D341Med (cell line): ENCODE measurements around the gene ANHX.
A peak's percentile ranks its signal among the peaks of the same experiment; 100 is the strongest.
"Not testable (repeated sequence)": the region's sequence is repeated elsewhere in the genome, so short reads cannot be mapped to it uniquely, and the experiment has no call there.

Experiments
- DNase-seq: peaks from one replicate; pipeline ENCODE4 v3.0.0; 2012; ENCODE audit warnings: low spot score

The ANHX gene

GRCh38 chr12:133235401-133236112 lies at the start of gene ANHX:
TSS of gene ANHX (minus strand) at chr12:133235877. CDS start at chr12:133234356, 1,521 bp downstream.
- DNase-seq: peak; percentile 36

GRCh38 chr12:133264668-133265067 lies 29.0 kb upstream of the ANHX start:
- peak; percentile 17 for DNase-seq

GRCh38 chr12:133264173-133264572 lies 28.5 kb upstream of the ANHX start:
- DNase-seq: peak; percentile 4

DNA sequence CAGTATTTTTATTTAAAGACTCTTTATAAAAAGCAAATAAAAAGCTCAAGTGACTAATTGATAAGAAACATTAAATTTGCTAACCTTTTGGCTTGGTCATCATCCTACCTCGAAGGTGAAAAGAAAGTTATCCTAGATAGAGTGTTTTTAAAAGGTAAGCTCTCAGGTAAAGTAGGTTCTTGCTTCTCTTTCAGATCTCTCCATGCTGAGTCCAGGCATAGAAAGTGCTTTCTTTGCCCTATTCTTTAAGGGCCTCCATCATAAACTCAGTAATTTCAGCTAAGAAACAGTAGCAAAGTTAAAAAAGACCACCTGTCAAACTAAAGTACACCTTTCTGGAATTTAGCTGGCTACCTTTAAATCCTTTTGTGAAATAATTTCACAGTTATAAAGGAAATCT lies 20.6 kb upstream of the ANHX start:
- DNase-seq: no peak

GRCh38 chr12:133255833-133256232 lies 20.2 kb upstream of the ANHX start:
- not testable (repeated sequence) for DNase-seq

DNA sequence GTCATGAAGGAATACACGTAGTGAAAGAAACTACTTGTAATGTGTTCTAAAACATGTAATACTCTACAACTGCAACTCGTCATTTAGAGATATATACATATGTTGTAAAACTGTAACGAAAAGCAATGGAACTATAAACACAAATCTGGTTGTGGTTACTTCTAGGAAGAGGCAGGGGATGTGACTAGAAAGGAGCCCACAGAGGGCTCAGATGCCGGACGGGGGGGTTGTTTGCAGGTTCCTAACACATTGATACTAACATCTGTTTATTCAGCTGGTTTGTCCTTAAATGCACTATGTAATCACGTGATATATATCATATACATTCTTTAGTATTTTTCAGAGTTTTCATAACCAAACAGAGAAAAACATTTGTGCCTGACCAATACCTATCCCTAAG lies 16.1 kb upstream of the ANHX start:
- DNase-seq: no peak

GRCh38 chr12:133236556-133236955 lies 879 bp upstream of the ANHX start:
- DNase-seq: no peak

DNA sequence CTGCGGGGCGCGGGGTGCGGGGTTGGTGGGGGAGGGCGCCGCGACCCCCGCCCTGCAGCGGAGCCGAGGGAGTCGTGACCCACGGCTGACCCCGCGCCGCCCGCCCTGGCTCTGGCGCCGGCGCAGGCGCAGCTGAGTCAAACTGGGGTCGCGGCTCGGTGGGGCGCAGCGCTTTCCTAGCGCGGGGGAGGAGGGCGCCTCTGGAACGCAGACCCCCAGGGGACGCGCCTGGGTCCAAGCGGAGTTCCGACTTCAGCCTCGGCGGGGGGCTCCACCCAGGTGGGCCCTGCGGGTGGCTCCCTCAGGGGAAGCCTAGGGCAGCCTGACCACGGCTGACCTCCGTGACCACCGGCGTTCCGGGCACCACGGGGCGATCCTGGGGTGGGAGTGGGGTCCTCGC lies 467 bp upstream of the ANHX start:
- DNase-seq: no peak

- DNase-seq: peak; percentile 26
Measured at GRCh38 chr12:133234971-133235370, 706 bp downstream of the ANHX start.

GRCh38 chr12:133233993-133234564 lies 1.6 kb downstream of the ANHX start:
- peak; percentile 20 for DNase-seq

DNA sequence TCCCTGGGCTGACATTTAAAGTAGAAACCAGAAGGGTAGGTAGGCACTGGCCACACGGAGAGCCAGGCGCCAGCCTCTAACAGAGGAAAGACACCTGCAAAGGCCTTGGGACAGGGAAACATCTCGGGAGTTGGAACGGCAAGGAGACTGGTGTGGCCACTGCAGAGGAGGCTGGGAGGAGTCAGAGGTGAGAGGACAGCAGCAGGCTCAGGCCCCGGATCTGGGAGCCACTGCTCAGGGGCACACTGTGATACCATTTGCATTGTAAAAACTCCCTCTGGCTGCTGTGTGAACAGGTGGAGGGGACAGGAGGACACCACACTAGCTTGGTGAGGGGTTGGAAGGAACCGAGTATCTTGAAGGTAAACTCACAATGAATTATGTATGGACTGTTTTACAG lies 2.7 kb downstream of the ANHX start:
- DNase-seq: peak; percentile 14

DNA sequence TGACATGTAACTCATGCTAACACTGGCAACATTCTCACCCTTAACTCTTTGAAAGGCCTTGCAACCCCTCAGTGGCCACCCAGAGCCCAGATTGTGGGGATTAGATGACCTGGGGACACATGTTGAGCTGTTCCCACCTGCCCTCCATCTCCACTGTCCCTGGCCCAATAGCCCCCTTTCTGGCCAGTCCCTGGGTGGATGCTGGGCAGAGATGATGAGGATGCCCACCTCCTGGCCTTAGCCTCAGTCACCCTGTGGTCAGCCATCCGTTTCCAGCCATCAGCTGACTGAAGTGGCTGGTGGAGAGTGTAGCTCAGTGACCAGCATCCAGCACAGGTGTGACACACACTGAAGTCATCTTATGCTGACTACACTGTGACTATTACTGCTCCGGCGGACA lies 4.7 kb downstream of the ANHX start:
- peak; percentile 8 for DNase-seq

DNA sequence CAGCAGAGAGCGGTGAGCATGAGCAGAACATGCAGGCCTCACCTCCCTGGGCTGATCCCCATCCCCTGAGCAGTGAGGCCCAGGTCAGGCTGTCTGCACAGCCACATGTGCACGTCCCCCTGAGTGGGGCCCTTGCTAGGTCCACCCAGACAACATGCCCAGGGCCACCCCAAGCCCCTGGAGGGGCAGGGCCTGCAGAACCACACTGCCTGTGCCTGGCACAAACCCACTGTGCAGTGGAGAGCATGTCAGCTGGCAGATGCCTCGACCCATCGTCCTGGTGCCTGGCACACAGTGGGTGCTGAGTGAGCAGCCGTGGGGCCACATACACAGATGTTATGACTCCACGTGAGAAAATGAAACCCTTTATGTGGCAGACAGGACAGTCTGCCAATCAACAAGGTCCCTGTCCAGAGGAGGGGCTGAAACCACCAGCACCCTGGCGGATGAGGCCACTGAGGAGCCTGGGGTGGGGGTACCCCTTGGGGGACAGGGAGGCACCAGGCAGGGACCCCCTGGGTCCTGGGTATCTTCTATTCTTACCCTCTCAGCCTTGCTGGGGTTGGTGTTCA lies 8.3 kb downstream of the ANHX start:
- DNase-seq: peak; percentile 15

- DNase-seq: peak; percentile 10
Measured at GRCh38 chr12:133226690-133227089, 9.0 kb downstream of the ANHX start.

DNA sequence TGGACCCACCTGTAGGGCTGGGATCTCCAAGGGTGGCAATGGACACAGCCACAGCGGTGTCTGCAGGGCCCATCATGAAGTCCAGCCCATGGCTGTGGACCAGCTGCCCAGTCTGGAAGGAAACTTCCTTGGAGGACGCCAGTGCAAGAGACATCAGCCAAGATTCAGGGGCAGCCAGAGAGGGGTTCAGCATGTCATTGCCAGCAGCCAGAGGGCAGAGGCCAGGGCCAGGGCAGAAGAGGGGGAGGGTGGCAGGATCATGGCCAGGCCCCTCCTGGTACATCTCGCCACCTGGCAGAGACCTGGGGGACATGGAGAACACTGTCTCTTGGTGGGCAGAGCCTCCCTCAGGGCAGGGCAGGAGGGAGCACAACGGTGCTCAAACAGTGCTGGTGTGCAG lies 10.2 kb downstream of the ANHX start:
- peak; percentile 15 for DNase-seq

DNA sequence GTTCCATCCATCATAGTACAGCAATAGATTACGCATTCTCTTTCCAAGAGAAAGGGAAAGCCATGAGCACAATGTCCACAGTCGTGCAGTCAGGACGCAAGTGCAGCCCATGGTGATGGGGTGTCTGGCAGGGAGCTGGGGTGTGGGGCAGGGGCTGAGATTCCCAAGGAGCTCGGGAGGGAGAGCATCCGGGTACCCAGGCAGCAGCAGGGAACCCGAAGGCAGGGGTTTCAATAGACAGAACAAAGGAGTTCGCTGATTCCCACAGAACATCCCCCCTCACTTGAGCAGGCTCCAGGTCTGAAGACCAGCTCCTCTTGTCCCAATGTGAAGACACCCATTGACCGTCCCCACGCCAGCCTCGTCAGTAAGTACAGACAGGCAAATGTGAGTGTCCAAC lies 13.5 kb downstream of the ANHX start:
- peak; percentile 8 for DNase-seq

DNA sequence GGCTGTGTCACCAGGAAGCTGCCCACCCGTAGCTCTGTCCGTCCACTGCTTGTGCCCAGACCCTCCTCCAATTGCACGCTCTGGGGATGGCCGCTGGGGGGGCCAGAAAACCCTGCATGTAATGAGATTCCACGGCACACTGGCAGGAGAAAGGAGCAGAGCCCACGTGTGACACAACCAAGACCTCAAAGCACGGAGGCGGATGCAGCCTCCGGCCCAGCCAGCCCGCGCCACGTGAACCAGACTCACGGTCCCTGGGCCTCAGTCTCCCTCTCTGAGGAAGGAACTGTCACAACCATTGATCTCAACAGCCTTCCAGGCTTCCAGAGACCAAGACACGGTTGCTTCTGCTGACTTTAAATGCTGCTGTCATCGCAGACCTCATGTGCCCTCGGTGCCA lies 14.4 kb downstream of the ANHX start:
- DNase-seq: peak; percentile 22

DNA sequence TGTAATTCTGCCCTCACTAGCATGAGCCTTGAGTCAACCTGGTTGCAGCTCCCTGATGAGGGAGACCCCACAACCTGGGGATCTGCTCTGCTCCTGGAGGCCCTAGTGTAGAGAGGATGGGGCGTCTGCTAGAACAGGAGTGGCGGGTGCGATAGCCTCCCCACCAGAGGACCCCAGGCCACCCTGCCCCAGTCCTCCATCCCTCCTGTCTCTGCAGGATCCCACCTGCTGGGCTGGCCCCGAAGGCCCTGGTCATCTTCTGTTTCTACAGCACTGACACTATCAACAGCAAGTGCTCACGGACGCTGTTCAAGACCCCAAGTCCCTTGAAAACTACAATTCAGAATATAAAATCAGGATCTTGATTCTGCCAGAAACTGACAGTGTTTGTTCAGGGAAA lies 15.2 kb downstream of the ANHX start:
- peak; percentile 15 for DNase-seq

GRCh38 chr12:133217219-133217618 lies 18.5 kb downstream of the ANHX start:
- peak; percentile 17 for DNase-seq

GRCh38 chr12:133215724-133216123 lies 20.0 kb downstream of the ANHX start:
- no peak for DNase-seq

DNA sequence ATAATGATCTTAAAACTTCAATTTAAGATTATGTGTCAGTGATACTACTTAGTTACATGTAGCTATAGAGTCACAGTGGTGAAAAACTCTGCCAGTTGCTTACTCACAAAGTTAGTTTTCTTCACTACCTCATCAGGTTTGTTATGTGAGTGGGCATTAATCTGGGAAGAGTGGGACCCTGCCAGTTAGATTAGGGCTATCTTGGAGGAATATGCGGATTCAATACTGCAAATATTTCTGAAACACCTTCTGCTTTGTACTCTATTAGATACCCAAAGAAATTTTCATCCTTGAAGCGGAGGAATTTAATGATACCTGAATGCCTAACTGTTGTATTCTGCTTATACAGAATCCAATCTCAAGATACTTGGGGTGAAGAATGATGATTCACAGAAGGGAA lies 29.3 kb downstream of the ANHX start:
- DNase-seq: no peak

- no peak for DNase-seq
Measured at GRCh38 chr12:133204264-133204603, 31.4 kb downstream of the ANHX start.

GRCh38 chr12:133203344-133204263 lies 32.1 kb downstream of the ANHX start:
- DNase-seq: no peak
